ENCODE results near the gene MAD1L1.

MAD1L1 gene

GRCh38 chr7:2241580-2242540 is 9.1 kb upstream of the MAD1L1 start, which contains the start of the genes MRM2 and NUDT1:
Gene MRM2, minus strand, starts transcription at chr7:2242205. Its CDS starts 36 bp downstream, at chr7:2242169.
Gene NUDT1, plus strand, starts transcription at chr7:2242226. Its CDS starts 2,349 bp downstream, at chr7:2244575.
- DNase-seq, result peak; percentile 64 to 73

DNA sequence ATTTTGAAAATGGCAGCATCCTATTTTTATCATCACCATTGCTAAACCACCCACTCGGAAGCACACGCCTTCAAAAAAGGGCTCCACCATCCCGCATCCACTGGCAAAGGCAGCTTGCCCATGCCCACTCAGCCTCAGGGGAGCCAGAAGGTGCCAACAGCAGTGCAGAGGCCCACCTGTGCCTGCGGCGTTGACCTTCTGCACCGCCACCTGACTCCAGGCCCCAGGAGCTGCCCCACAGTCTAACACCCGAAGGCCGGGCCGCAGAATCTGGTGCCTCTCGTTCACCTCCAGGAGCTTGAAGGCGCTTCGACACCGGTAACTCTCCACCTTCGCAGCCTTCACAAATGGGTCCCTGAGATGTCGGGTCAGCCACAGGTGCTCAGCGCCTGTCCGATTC is 6.5 kb upstream of the MAD1L1 start:
- no peak for DNase-seq

GRCh38 chr7:2237109-2237602 is 4.4 kb upstream of the MAD1L1 start:
- DNase-seq, result no peak

DNA sequence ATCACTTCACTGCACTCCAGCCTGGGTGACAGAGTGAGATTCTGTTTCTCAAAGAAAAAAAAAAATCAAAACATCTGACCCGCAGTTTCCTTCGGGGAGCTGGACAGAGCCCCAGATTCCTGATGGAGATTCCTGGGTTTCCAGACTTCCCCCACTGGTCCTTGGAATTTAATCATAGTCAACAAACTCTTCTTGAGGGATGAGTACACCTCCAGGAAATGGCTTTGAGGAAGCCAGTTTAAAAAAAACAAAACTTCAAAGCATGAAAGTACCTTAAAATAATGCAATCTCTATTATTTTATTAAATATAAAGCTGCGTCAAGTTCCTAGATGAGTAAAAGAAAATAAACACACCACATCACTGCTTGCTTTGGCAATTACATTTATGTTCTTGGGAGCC is 1.2 kb upstream of the MAD1L1 start:
- no peak for DNase-seq

GRCh38 chr7:2231992-2232765 is 566 bp downstream of the MAD1L1 start:
- peak in 1 of 2 donors; percentile 20 for DNase-seq

DNA sequence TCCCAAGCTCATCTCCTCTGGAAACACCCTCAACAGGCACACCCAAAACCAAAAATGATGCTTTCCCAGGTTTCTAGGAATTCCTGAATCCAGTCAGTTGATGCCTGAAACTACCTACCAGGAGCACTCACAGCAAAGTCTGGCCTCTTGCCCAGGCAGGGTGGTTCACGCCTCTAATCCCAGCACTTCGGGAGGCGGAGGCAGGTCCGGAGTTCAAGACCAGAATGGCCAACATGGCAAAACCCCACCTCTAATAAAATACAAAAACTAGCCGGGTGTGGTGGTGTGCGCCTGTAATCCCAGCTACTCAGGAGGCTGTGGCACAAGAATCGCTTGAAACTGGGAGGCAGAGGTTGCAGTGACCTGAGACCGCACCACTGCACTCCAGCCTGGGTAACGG is 1.9 kb downstream of the MAD1L1 start:
- DNase-seq, result no peak

GRCh38 chr7:2230226-2230625 is 2.5 kb downstream of the MAD1L1 start:
- no peak for DNase-seq

GRCh38 chr7:2229467-2229866 is 3.3 kb downstream of the MAD1L1 start:
- DNase-seq, result no peak

DNA sequence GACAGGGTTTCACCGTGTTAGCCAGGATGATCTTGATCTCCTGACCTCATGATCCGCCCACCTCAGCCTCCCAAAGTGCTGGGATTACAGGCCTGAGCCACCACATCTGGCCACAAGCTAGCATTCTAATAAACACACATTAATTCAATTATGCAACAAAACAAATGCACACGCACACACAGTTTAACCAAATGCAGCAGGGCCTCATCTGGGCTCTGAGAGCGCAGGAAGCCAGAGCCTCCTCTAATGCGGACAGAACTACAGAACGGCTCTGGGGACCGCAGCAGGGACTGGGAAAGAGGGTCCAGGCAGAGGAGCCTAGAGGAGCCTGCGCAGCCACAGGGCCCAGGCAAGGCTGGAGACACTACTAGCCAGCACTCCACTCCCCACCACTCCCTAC is 3.8 kb downstream of the MAD1L1 start:
- no peak for DNase-seq

DNA sequence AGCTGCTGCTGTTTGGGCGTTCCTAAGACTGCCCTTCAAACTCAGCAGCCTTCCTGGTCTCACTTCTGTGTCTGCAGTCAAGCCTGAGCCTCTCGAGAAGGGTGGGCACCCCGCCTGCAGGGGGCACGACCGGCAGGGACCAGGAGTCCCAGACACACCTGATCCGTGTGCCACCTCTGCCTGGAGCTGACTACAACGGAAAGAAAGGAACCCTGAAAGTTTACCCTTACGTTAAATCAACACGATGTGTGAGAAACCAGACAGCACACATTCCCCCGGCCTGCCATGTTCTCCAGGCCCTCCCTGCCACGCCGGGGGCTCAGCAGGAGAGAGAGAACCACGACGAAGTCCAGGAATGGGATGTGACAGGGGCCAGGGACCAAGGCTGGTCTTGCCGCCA is 5.0 kb downstream of the MAD1L1 start:
- DNase-seq, result no peak

- DNase-seq, result no peak
These were observed 6.9 kb downstream of the MAD1L1 start for GRCh38 chr7:2225830-2226229.

DNA sequence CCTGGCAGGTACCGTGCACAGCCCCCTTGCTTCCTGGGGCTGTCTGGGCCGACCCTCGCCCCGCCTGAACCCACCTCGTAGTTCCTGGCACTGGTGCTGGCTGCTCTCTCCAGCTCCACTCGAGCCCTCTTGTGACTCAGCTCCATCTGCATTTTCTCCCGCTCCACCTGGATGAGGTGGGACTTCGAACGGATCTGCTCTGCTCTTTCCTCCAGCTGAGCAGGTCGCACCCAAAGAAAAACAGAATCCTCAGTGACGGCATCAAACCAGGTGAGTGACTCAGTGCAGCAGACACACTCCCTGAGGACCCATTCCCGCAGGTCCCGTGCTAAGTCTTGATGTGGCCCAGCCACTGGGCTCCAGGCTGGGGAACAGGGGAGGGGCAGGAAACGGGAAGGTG is 7.4 kb downstream of the MAD1L1 start:
- DNase-seq, result no peak

DNA sequence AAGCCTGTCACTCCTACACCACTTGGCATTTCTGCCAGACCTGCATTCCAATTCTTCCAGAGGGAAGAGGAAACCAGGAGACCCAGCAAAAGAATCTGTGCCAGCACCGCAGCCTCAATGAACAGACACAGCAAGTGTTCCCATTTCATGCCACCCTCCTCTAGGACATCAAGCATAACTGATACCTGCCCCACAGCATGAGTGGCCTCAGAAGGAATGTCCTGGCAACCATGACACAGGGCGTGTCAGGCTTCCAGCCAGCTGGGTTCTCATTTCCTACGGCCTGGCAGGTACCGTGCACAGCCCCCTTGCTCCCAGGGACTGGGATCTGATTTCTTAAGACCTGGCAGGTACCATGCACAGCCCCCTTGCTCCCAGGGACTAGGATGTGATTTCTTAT is 7.8 kb downstream of the MAD1L1 start:
- no peak for DNase-seq

DNA sequence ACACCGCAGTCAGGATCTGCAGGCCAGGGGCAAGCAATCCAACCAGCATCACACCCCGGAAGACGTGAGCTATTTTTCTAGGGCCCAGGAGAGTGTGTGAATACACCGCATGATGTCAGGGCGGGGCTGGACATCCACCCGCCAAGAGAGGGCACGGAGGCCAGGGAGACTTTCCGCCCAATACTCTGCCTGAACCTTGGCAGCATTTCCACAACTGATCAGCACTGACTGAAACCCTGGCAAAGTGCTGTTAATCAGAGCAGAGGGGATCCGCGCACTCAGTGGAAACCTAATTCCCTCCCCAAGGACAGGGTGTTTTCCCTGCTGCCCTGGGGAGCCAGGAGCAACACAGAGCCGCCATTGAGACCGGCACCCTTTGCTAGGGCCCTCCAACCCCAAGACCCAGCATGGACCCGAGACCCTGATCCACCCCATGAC is 8.2 kb downstream of the MAD1L1 start:
- DNase-seq, result no peak

- DNase-seq, result no peak
These were observed 9.4 kb downstream of the MAD1L1 start for GRCh38 chr7:2223321-2223720.

- no peak for DNase-seq
These were observed 10.2 kb downstream of the MAD1L1 start for GRCh38 chr7:2222516-2222915.

DNA sequence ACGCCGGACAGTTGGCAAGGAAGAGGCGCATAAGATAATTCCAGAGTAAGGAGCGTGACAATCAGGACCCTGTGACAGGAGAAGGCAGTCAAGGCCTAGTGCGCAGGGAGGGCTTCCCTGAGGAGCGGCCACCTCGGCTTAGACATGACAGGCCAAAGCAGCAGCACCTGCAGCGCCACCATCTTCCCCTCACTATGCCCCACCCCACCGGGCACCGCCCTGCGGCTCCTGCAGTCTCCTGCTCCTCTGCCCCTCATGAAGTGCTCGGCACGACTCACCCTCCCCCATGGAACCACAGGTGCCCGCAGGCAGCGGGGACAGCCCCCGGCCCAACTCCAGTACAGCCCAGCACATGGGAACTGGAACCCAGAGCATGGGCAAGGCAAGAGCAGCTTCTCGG is 11.8 kb downstream of the MAD1L1 start:
- DNase-seq, result no peak

DNA sequence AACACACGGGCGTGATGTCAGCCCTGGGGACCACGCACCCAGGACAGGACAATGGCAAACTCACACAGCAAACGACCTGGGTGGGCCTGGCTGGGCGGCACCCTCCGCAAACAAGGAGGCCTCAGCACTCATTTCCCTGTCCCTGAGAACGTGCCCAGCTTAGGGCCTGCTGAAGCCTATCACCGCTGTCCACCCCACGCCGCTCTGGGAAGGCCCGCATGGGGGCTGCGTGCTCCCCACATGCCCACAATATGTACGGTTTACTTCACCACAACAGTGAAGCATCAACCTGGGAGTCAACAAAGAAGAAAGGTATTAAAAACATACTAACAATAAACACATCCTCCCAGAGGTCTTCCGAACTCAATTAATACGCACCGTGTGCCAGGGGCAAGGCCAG is 12.2 kb downstream of the MAD1L1 start:
- no peak for DNase-seq

DNA sequence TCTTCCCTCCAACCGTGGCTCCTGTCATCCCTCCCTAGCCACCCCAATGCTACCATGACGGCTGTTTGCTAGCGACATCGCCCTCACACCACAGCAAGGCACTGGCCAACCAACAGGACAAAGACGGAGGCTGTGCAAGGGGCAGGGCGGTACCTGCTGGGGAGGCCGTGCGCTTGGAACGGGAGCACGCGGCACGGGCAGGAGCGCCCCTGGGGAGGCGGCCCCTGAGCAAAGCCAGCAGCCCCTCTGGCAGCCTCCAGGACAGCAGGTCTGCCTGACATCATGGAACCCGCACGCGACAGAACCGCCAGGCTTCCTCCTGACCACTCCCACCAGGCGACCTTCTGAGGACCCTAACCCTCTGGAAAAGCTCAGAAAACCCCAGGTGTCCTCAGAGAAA is 12.7 kb downstream of the MAD1L1 start:
- DNase-seq, result no peak

- no peak for DNase-seq
These were observed 13.1 kb downstream of the MAD1L1 start for GRCh38 chr7:2219606-2220005.

DNA sequence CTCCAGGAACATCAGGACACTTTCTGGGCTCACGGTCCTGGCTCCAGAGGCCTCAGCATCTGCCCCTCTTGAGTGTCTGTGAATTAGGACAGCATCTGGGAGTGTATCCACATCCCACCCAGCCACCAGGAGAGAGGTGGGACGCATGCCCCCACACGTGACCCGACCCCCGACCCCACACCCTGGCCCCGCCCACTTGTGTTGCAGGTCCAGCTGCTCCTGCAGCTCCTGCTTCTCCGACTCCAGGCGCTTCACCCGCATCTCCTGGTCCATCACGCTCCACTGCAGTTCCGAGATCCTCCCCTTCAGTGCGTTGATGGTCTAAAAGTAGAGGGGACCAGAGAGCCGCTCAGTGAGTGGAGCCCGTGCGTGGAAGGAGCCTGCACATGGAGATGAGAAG is 13.6 kb downstream of the MAD1L1 start:
- DNase-seq, result no peak

DNA sequence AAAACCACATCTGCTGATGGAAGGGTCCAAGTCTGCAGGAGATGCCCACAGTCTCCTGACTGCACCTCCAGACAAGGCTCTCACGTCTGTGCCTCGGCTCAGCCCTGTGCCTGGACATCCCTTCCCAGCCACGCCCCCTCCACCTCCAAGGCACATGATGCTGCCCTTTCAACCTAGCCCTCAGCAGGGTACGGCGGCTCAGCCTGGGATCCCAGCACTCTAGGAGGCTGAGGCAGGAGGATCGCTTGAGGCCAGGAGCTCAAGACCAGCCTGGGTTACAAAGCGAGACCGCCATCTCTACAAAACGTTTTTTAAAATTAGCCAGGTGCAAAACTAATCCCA is 14.3 kb downstream of the MAD1L1 start:
- no peak for DNase-seq

DNA sequence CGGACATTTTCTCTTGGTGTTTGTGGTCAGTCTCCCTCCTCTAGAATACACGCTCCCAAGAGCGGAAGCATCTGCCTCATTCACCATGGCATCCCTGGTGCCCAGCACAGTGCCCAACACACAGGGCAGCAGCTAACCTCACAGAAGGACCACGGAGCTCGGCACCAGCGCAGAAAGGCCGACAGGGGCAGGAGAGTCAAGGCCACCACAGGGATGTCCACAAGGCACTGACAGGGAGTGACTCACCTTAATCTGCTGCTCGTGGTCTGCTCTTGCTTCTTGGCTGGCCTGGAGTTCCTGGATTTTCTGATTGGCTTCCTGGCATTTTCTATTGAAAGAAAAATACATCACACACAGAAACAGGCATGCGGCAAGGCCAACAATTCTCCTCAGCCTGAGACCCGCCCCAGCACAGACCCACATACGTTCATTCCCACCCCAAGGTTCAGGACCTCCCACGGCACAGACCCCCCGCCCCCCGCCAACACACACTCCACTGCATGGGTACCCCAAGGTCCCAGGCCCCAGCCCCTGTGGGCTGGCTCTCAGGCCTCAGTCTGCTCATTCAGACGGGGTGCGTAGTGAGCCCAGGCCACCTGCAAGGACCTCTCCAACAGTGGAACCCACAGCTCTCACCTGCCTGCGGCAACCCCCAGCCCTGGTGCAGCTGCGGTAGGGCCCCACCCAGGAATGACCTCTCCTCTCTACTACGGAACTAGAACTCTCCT is 14.9 kb downstream of the MAD1L1 start:
- no peak for DNase-seq
